Fibroblast of lung (primary cell): Measurements from ENCODE around the gene CACNA2D3.

Experiments
- EZH2 ChIP-seq: IDR thresholded peaks from 2 replicates; pipeline ENCODE4 v1.5.1; 2012; ENCODE audit warnings: low read length, control low read depth, mild to moderate bottlenecking; ENCODE audit errors: missing control alignments
- TF ChIP-seq, protein P1 (sequence below), 2 donors: IDR thresholded peaks in 1 of 2; conservative IDR thresholded peaks in 1 of 2; 1 replicate in 1 of 2; 2 replicates in 1 of 2; pipeline ENCODE4 v1.5.1; 2011 to 2012; ENCODE audit warnings: low read length in 2 of 2, control low read depth in 1 of 2, inconsistent platforms in 1 of 2, low read depth in 1 of 2, mild to moderate bottlenecking in 1 of 2

DNA sequence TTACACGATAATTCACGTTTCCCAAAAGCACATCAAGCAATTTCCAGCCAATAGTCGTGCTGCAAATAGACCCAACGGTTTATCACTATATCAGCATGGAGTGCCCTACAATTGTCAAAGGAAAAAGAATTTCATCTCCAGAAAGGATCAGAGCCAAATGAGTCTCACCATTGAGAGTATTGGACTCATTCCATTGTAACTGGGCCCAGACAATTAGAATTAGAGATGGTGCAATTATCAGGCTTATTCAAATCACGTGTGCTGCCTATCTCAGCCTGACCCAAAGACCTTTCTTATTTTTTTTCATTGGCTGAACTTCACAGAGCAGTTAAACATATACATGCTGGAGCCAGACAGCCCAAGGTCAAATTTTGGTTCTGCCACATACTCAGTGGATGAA, 892.6 kb downstream of the CACNA2D3 start:
- TF ChIP-seq, protein P1, sequence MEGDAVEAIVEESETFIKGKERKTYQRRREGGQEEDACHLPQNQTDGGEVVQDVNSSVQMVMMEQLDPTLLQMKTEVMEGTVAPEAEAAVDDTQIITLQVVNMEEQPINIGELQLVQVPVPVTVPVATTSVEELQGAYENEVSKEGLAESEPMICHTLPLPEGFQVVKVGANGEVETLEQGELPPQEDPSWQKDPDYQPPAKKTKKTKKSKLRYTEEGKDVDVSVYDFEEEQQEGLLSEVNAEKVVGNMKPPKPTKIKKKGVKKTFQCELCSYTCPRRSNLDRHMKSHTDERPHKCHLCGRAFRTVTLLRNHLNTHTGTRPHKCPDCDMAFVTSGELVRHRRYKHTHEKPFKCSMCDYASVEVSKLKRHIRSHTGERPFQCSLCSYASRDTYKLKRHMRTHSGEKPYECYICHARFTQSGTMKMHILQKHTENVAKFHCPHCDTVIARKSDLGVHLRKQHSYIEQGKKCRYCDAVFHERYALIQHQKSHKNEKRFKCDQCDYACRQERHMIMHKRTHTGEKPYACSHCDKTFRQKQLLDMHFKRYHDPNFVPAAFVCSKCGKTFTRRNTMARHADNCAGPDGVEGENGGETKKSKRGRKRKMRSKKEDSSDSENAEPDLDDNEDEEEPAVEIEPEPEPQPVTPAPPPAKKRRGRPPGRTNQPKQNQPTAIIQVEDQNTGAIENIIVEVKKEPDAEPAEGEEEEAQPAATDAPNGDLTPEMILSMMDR (conservative IDR thresholded peaks at IDR 0.05 in 1 of 2, IDR thresholded peaks at IDR 0.05 in 1 of 2; ENCODE audit: low read depth in 1 of 2, low read length in 2 of 2) = no peak
- TF ChIP-seq EZH2 = no peak
